Posterior vena cava (tissue), 2 donors: Measurements from ENCODE around the gene COL6A2. TPM values are rescaled to one million over a fixed set of nuclear protein-coding genes. Genes with fewer than 3 reads are reported as not detected.

Experiments
- DNase-seq: peaks from one replicate; pipeline ENCODE4 v3.0.0-alpha.2; 2020; ENCODE audit warnings: low spot score
- intact Hi-C, 2 donors: fragments of 100-400 bp; cut with DNase I; formaldehyde crosslinking; loops; one replicate each; pipeline versions ENCODE4 v1.14.1 to v1.14.2; 2022 to 2023
- total RNA-seq, 2 donors: library from RNA; stranded (reverse); fragmentation: NEBNext Ultra II Directional; extraction: Animal tissue kit (Norgen Biotek cat#: 25700); gene quantifications; one replicate each; pipeline ENCODE4 v1.2.1, GENCODE V29; 2021
- donor health status: DM: yes; HTN: yes; CAD: no.
- donor health status: DM: yes; HTN: yes; CAD: no.

COL6A2 gene
- total RNA-seq, 2 donors from 2014 or later: 1,504 to 1,642 TPM

- peak; percentile 79 for DNase-seq
- intact Hi-C loops: loop anchor here in 1 of 2 donors (5.0 kb wide), 1 partner anchor 127 kb away; no protein-coding TSS in a partner anchor
These were observed 21.8 kb downstream of the COL6A2 start for GRCh38 chr21:46119637-46120271.

- intact Hi-C loops: no loop called here
These were observed 22.7 kb downstream of the COL6A2 start for GRCh38 chr21:46120301-46121285.

GRCh38 chr21:46121286-46122221 lies 23.6 kb downstream of the COL6A2 start:
- intact Hi-C loops: no loop called here
- DNase-seq: peak; percentile 78

More at GRCh38 chr21:46120301-46121285, 22.7 kb downstream of the COL6A2 start:
- DNase-seq: peak; percentile 70

GRCh38 chr21:46122237-46122671 lies 24.3 kb downstream of the COL6A2 start:
- intact Hi-C loops: no loop called here
- DNase-seq: peak; percentile 74

GRCh38 chr21:46122758-46123683 lies 25.1 kb downstream of the COL6A2 start:
- peak; percentile 69 for DNase-seq
- intact Hi-C loops: no loop called here

- intact Hi-C loops: no loop called here
- peak; percentile 71 for DNase-seq
These were observed 26.4 kb downstream of the COL6A2 start for GRCh38 chr21:46124083-46124925.

GRCh38 chr21:46124926-46125845 lies 27.3 kb downstream of the COL6A2 start:
- DNase-seq: peak; percentile 72
- intact Hi-C loops: no loop called here

- DNase-seq: peak; percentile 82
- intact Hi-C loops: no loop called here
These were observed 28.0 kb downstream of the COL6A2 start for GRCh38 chr21:46125846-46126301.

GRCh38 chr21:46126309-46127238 lies 28.7 kb downstream of the COL6A2 start:
- DNase-seq: peak; percentile 75
- intact Hi-C loops: no loop called here

GRCh38 chr21:46127239-46128105 lies 29.6 kb downstream of the COL6A2 start:
- intact Hi-C loops: no loop called here
- peak; percentile 81 for DNase-seq

GRCh38 chr21:46128106-46128932 lies 30.4 kb downstream of the COL6A2 start:
- DNase-seq: peak; percentile 73
- intact Hi-C loops: no loop called here

GRCh38 chr21:46128933-46129571 lies 31.1 kb downstream of the COL6A2 start:
- intact Hi-C loops: no loop called here
- peak; percentile 80 for DNase-seq
